ENCODE results near the gene GRIN3A. TPM values are rescaled to one million over a fixed set of nuclear protein-coding genes. Genes with fewer than 3 reads are reported as not detected.
"Not testable (repeated sequence)": the region's sequence is repeated elsewhere in the genome, so short reads cannot be mapped to it uniquely, and the experiment has no call there.

The GRIN3A gene
- total and polyA plus RNA-seq, 8 donors: 0.13 to 2.4 (median 1.4) TPM; not detected in 1

- intact Hi-C loops (cut with DNase I): no loop called here
- DNase-seq: no peak
- H3K27ac ChIP-seq: no peak overlapping the region
- no peaks in the 10 kb centered on the region for H3K9me3 ChIP-seq
- TF ChIP-seq, protein P1, sequence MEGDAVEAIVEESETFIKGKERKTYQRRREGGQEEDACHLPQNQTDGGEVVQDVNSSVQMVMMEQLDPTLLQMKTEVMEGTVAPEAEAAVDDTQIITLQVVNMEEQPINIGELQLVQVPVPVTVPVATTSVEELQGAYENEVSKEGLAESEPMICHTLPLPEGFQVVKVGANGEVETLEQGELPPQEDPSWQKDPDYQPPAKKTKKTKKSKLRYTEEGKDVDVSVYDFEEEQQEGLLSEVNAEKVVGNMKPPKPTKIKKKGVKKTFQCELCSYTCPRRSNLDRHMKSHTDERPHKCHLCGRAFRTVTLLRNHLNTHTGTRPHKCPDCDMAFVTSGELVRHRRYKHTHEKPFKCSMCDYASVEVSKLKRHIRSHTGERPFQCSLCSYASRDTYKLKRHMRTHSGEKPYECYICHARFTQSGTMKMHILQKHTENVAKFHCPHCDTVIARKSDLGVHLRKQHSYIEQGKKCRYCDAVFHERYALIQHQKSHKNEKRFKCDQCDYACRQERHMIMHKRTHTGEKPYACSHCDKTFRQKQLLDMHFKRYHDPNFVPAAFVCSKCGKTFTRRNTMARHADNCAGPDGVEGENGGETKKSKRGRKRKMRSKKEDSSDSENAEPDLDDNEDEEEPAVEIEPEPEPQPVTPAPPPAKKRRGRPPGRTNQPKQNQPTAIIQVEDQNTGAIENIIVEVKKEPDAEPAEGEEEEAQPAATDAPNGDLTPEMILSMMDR (IDR thresholded peaks at IDR 0.05): no peak
- ATAC-seq: no peak
- no peak overlapping the region for H3K4me3 ChIP-seq
- peaks cover 0 to 8% of the 10 kb centered on the region in 2 donors for H3K27me3 ChIP-seq
- no peaks in the 10 kb centered on the region for H3K4me1 ChIP-seq
- H3K36me3 ChIP-seq: no peaks in the 10 kb centered on the region
These were observed 145.1 kb downstream of the GRIN3A start for GRCh38 chr9:101593345-101593744.

DNA sequence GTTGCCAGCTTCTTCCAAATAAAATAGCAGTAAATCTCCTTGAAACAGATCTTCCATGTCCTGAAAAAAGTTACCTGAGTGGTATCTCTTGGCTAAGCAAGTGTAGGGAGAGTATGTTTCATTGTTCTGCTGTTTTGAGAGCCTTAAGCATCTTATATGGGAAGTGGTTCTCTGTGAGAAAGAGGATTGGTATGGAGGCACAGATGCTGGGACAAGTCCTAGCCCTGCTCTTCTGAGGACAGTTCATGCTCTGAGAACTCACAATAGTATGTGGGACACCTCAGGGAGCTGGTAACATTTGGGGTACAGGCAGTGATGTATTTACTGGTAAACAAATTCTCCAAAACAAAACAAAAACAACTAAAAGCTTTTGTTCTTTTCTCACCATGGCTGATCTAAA lies 145.7 kb downstream of the GRIN3A start:
- Histone ChIP-seq H3K36me3 (no peaks in the 10 kb centered on the region), H3K4me1 (no peaks in the 10 kb centered on the region), H3K27me3 (peaks cover 0 to 8% of the 10 kb centered on the region in 2 donors), H3K9me3 (no peaks in the 10 kb centered on the region), H3K27ac (no peak overlapping the region), H3K4me3 (no peak overlapping the region)
- DNase-seq: no peak
- no peak for ATAC-seq
- intact Hi-C loops (cut with DNase I): no loop called here
- TF ChIP-seq, protein P1 (IDR thresholded peaks at IDR 0.05): no peak

DNA sequence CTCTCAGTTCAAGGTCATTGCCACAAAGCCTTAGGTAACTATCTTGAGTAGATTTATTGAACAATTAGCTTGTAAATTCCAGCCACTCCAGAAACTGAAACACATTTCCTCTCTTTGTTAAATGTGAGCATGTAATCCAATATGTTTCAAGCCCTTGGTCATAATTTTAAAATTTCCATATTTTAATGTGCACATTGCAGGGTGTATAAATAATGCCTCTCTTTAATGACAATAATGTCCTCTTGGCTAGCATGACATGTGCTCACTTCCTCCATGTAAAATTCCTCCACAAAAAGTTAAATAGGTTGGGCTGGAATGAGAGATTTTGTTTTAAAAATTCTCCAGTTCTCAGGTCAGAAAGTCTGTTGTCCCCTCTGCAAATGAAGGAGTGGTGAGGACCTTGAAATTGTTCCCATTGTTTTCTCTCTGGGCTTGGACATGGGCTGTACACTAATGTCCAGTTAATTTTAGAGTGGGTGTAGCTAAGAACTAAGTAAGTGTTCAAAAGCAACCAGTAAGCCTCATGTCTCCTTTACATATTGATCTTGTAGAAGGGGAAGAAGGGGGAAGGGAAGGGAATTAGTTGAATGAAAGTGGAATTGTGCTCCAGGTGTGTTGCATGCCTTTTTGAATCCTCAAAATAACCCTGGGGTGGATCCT lies 146.5 kb downstream of the GRIN3A start:
- H3K9me3 ChIP-seq: no peaks in the 10 kb centered on the region
- H3K4me1 ChIP-seq: no peaks in the 10 kb centered on the region
- intact Hi-C loops (cut with DNase I): no loop called here
- DNase-seq: no peak
- TF ChIP-seq, protein P1 (IDR thresholded peaks at IDR 0.05): no peak
- H3K36me3 ChIP-seq: no peaks in the 10 kb centered on the region
- ATAC-seq: no peak
- no peak overlapping the region for H3K4me3 ChIP-seq
- peaks cover 0 to 8% of the 10 kb centered on the region in 2 donors for H3K27me3 ChIP-seq
- no peak overlapping the region for H3K27ac ChIP-seq

- peaks cover 0 to 8% of the 10 kb centered on the region in 2 donors for H3K27me3 ChIP-seq
- H3K9me3 ChIP-seq: no peaks in the 10 kb centered on the region
- H3K36me3 ChIP-seq: no peaks in the 10 kb centered on the region
- H3K4me1 ChIP-seq: no peaks in the 10 kb centered on the region
- ATAC-seq (no peak), DNase-seq (no peak)
- no peak overlapping the region for H3K4me3 ChIP-seq
- TF ChIP-seq, protein P1 (IDR thresholded peaks at IDR 0.05): no peak
- intact Hi-C loops (cut with DNase I): no loop called here
- no peak overlapping the region for H3K27ac ChIP-seq
These were observed 147.5 kb downstream of the GRIN3A start for GRCh38 chr9:101590901-101591300.

GRCh38 chr9:101590074-101590473 lies 148.4 kb downstream of the GRIN3A start:
- DNase-seq; H3K4me3 ChIP-seq; ATAC-seq; H3K9me3 ChIP-seq; H3K36me3 ChIP-seq; intact Hi-C loops (cut with DNase I); H3K4me1 ChIP-seq; H3K27ac ChIP-seq; H3K27me3 ChIP-seq: not testable (repeated sequence)
